Measurements from ENCODE around the gene PABPN1L. TPM values are rescaled to one million over a fixed set of nuclear protein-coding genes. Genes with fewer than 3 reads are reported as not detected.
A peak's percentile ranks its signal among the peaks of the same experiment; 100 is the strongest.

Gene PABPN1L
- total and polyA plus RNA-seq, 2 experiments from 2014 or later, result not detected

GRCh38 chr16:88846088-88846487 is 20.4 kb downstream of the PABPN1L start (continued):
- TF ChIP-seq CTCF (conservative IDR thresholded peaks at IDR 0.05; ENCODE audit: low read depth in 2 of 2), result no peak
- no peak for TF ChIP-seq NANOG (IDR thresholded peaks at IDR 0.05; ENCODE audit: borderline replicate concordance)

DNA sequence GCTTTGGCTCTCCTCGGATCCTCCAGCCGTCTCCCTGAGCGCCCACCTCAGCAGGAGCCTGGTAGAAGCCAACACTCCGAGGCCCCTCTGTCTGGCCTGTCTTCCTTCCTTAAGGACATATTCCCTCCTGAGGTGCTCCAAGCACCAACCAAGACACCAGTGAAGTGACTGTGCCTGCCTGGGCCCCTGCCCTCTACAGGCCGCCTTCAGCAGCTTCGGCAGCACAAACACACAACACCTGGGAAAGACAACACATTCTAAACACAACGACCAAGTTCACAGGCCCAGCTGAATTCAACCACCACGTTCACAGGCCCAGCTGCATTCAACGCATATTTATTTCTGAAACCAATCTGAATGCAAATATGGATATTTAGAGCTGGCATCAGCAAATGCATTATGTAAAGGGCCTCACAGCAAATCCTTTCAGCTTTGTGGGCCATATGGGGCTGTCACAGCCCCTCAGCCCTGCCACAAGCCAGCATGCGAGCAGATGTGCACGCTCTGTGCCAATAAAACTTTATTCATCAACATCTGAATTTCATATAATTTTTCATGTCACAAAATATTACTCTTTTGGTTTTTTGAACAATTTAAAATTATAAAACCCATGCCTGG is 21.9 kb downstream of the PABPN1L start:
- Histone ChIP-seq H3F3A (replicated peaks; ENCODE audit: low read depth) (no peaks in the 10 kb centered on the region), H3K27ac (ENCODE audit: low read depth) (peak overlapping the region; percentile 81)

More for the DNA sequence above, 21.9 kb downstream of the PABPN1L start:
- ATAC-seq (peak; percentile 90), DNase-seq (ENCODE audit: low spot score) (peak; percentile 60)
- H3K4me3 Mint-ChIP-seq, result no peak overlapping the region; the same call in 2 of the 3 replicates
- H4K20me1 ChIP-seq (replicated peaks; ENCODE audit: insufficient read depth), result no peaks in the 10 kb centered on the region
- no peaks in the 10 kb centered on the region; the same call in 1 of the 2 replicates for H3K36me3 ChIP-seq (ENCODE audit: insufficient read depth)
- TF ChIP-seq CTCF (conservative IDR thresholded peaks at IDR 0.05; ENCODE audit: low read depth in 2 of 2) (peak; percentile 25 to 32; a peak in 3 of 4 replicates), JUNB (IDR thresholded peaks at IDR 0.05; ENCODE audit: unreplicated experiment) (no peak), ZNF331 (CRISPR knock-in tag; IDR thresholded peaks at IDR 0.05; ENCODE audit: low read depth) (no peak), STAT1 (IDR thresholded peaks at IDR 0.05; ENCODE audit: unreplicated experiment) (no peak), POLR2AphosphoS5 (IDR thresholded peaks at IDR 0.05; ENCODE audit: low read depth) (no peak), ETS1 (IDR thresholded peaks at IDR 0.05) (no peak), EZH2phosphoT487 (IDR thresholded peaks at IDR 0.05; ENCODE audit: unreplicated experiment) (no peak), EZH2 (IDR thresholded peaks at IDR 0.05; ENCODE audit: low read depth, unreplicated experiment) (no peak)
- no peaks in the 10 kb centered on the region for H3K27me3 ChIP-seq (ENCODE audit: insufficient read depth)
- H3K4me1 Mint-ChIP-seq, result 0 out of 3 replicates have a peak, but pooled peaks cover 3% of the 10 kb centered on the region
- H3K4me2 ChIP-seq, result no peak overlapping the region
- H3K9me3 Mint-ChIP-seq, result no peaks in the 10 kb centered on the region
- peaks cover 14% of the 10 kb centered on the region for H3K27me3 Mint-ChIP-seq (ENCODE audit: insufficient read depth, low read depth, poor library complexity)
- H3K4me3 ChIP-seq, result no peak overlapping the region
- H3K9me2 ChIP-seq (ENCODE audit: insufficient read depth), result no peaks in the 10 kb centered on the region
- no peak overlapping the region for H2AFZ ChIP-seq
- no peaks in the 10 kb centered on the region for H3K79me2 ChIP-seq (replicated peaks; ENCODE audit: insufficient read depth)
- H3K36me3 Mint-ChIP-seq (ENCODE audit: low read depth), result peaks cover 7% of the 10 kb centered on the region; the same call in 2 of the 3 replicates
- no peak overlapping the region for H3K27ac Mint-ChIP-seq
- no peaks in the 10 kb centered on the region for H3K4me1 ChIP-seq (ENCODE audit: insufficient read depth)

Measured in GM23338 (cell line).